ENCODE data around the gene LUC7L3. TPM values are rescaled to one million over a fixed set of nuclear protein-coding genes. Genes with fewer than 3 reads are reported as not detected.

The LUC7L3 gene
- total RNA-seq, 1 donor = 72.9 TPM

DNA sequence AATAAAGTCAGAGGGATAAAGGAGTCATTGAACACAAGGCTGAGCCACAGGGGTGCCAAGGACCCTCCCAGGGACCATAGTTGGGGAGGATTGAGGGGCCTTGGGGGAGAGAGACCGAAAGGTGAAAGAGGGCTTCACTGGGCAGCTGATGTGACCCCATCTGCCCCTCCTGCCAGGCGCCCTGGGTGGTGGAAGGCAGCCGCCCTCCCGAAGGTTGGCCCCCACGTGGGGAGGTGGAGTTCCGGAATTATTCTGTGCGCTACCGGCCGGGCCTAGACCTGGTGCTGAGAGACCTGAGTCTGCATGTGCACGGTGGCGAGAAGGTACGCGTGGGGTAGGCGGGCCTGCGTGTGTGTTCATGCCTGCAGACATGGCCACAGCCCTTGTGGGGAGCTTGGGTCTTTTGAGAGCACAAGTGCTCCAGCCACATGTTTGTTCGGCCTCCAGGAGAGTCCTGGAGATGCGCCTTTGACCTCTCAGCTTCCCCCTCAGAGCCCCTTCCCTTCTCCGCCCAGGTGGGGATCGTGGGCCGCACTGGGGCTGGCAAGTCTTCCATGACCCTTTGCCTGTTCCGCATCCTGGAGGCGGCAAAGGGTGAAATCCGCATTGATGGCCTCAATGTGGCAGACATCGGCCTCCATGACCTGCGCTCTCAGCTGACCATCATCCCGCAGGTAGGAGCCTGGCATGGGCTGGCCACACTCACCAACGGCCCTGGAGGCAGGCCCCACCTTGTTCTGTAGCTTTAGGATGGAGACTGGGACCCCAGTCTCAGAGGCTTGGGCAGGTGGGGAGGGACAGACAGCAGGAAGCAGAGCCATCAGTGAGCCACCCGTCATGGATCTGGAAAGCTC, 35.7 kb upstream of the LUC7L3 start:
- H3K9me3 ChIP-seq (ENCODE audit: low read depth, low read length) = no peaks in the 10 kb centered on the region
- no peaks in the 10 kb centered on the region for H3K4me1 ChIP-seq (ENCODE audit: insufficient read depth, low read length)
- H3K27me3 ChIP-seq (ENCODE audit: insufficient read depth, low read length) = no peaks in the 10 kb centered on the region
- H3K4me3 ChIP-seq (ENCODE audit: low read length) = no peak overlapping the region

DNA sequence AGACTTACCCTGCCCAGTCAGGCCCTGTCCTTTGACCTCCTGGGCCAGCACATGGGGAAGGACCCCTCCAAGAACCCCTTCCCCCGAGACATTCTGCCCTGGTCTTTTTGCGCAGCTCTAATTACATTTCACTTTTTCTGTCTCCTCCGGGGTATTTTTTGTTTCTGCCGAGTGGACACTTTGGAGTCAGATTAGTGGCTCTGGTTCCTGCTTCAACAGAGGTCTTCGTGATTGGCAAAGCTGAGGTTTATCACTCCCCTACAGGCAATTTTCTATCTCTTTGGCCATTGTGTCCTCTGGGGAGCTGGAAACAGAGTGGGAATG, 35.2 kb upstream of the LUC7L3 start:
- Histone ChIP-seq H3K4me1 (ENCODE audit: insufficient read depth, low read length) (no peaks in the 10 kb centered on the region), H3K27me3 (ENCODE audit: insufficient read depth, low read length) (no peaks in the 10 kb centered on the region), H3K9me3 (ENCODE audit: low read depth, low read length) (no peaks in the 10 kb centered on the region), H3K4me3 (ENCODE audit: low read length) (no peak overlapping the region)

DNA sequence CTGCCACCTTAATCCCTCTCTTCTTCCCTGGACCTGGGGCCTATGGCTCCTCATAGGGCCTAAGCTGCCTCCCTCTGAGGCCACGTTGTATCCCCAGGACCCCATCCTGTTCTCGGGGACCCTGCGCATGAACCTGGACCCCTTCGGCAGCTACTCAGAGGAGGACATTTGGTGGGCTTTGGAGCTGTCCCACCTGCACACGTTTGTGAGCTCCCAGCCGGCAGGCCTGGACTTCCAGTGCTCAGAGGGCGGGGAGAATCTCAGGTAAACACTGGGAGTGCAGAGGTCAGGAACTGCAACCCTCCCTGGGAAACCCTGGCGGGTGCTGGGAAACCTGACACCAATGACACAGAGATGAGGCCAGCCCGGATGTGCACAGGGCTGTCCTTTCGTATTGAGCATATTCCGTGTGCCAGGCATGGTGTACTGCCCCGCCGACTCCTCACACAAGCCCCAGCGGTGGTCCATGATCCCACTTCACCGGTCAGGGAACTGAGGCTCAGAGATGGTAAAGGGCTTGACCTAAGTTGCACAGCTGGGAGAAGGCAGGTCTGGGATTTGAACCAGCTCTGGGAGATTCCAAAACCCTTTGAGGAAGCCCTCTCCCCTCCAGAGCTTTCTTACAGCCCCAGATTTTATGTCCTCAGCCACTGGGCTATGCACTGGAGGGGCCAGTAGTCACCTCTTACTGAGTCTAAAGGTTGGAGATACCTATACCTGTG, 34.6 kb upstream of the LUC7L3 start:
- no peaks in the 10 kb centered on the region for H3K27me3 ChIP-seq (ENCODE audit: insufficient read depth, low read length)
- no peaks in the 10 kb centered on the region for H3K4me1 ChIP-seq (ENCODE audit: insufficient read depth, low read length)
- no peaks in the 10 kb centered on the region for H3K9me3 ChIP-seq (ENCODE audit: low read depth, low read length)
- no peak overlapping the region for H3K4me3 ChIP-seq (ENCODE audit: low read length)

DNA sequence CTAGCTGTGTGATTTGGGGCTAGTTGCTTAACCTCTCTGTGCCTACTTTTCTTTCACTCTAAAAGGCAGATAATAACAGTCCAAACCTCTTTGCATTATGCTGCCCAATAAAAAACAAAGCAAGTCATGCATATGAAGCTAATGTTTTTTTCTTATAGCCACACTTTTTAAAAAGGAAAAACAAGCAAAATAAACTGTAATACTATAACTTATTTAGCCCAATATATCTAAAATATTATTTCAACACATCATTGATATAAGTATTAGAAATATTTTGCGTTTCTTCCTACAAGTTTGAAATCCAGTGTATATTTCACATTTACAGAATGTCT, 34.1 kb upstream of the LUC7L3 start:
- H3K4me3 ChIP-seq (ENCODE audit: low read length) = no peak overlapping the region
- H3K4me1 ChIP-seq (ENCODE audit: insufficient read depth, low read length) = no peaks in the 10 kb centered on the region
- H3K27me3 ChIP-seq (ENCODE audit: insufficient read depth, low read length) = no peaks in the 10 kb centered on the region
- no peaks in the 10 kb centered on the region for H3K9me3 ChIP-seq (ENCODE audit: low read depth, low read length)

DNA sequence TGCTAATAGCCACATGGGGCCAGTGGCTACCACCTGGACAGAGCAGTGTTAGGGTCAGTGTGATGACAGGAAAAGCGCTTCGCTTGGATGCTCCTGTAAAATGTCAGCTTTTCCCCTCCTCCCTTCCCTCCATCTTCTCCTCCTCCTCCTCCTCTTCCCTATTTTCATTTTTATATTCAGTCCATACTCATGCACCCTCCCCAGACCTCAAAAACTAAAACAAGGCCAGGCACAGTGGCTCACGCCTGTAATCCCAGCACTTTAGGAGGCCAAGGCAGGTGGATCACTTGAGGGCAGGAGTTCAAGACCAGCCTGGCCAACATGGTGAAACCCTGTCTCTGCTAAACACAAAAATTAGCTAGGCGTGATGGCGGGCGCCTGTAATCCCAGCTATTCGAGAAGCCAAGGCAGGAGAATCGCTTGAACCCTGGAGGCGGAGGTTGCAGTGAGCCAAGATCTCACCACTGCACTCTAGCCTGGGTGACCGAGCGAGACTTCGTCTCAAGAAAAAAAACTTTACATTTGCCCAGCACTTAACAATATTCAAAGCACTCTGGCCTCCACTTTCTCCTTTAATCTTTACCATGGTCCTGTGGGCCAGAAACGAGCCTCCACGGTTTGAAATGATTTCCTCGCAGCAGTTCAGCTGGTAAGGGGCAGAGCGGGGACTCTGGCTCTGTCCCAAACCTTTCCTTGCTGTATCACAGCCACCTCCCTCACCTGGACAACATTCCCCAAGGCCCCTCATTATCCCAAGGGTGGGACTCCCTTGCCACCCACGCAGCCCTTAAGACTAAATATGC, 33.5 kb upstream of the LUC7L3 start:
- Histone ChIP-seq H3K4me3 (ENCODE audit: low read length) (no peak overlapping the region), H3K4me1 (ENCODE audit: insufficient read depth, low read length) (no peaks in the 10 kb centered on the region), H3K27me3 (ENCODE audit: insufficient read depth, low read length) (no peaks in the 10 kb centered on the region), H3K9me3 (ENCODE audit: low read depth, low read length) (no peaks in the 10 kb centered on the region)

DNA sequence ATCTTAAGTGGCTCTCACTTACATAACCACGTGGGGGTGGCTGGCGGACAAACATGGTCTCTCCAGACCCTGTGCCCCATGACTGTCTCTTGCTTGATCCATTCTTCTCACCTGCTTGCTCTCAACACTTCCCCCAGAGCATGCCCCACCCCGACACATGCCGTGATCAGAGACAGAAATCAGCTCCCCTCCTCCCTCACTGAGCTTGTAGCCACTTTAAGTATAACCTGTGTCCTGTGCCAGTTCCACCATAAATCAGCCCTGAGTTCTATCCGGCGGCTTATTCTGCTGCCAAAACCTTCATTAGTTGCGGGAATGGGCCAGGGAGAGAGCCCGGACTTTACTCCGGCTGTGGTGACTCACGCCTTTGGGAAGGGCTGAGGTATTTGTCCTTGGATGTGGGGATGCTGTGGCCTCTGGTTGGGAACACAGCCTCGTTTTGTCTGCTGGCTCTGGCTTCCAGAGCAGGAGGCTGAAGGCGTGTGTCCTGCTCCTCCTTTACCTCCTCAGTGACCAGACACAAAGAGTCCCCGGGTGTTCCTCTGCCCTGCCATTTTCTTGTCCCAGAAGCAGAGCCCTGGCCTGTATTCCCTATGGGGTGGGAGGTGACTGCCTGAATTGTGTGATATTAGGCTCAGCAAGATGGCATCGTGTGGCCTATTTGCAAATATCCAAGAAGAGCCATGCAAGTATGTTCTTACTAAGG, 32.8 kb upstream of the LUC7L3 start:
- H3K27me3 ChIP-seq (ENCODE audit: insufficient read depth, low read length) = no peaks in the 10 kb centered on the region
- H3K4me3 ChIP-seq (ENCODE audit: low read length) = no peak overlapping the region
- H3K9me3 ChIP-seq (ENCODE audit: low read depth, low read length) = no peaks in the 10 kb centered on the region
- no peaks in the 10 kb centered on the region for H3K4me1 ChIP-seq (ENCODE audit: insufficient read depth, low read length)

DNA sequence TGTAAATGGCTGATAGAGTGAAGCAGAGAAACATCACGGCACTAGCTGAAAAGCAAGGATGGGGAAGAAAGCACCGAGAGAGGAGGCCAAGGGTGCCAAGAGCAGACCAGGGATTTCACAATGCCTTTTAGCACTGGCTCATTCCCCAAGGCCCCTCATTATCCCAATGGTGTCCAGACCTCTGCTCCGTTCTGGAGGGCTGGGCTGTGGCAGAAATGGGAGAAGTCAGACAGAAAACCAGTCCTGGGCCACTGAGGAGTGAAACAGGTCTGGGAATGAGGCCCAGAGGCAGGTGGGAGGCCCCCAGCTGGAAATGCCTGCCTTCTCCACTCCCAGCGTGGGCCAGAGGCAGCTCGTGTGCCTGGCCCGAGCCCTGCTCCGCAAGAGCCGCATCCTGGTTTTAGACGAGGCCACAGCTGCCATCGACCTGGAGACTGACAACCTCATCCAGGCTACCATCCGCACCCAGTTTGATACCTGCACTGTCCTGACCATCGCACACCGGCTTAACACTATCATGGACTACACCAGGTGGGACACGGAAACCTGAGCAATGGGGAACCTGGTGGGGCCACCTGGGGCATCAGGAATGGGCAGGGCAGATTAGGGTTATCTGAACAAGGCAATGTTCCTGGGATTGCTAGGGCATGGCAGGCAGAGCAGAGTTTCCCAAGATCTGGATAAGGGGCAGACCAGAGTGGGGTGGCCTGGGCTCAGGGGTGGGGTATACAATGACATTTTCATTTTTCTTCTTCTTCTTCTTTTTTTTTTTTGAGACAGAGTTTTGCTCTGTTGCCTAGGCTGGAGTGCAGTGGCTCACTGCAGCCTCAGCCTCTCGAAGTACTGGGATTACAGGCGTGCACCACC, 32.0 kb upstream of the LUC7L3 start:
- H3K27me3 ChIP-seq (ENCODE audit: insufficient read depth, low read length) = no peaks in the 10 kb centered on the region
- H3K4me1 ChIP-seq (ENCODE audit: insufficient read depth, low read length) = no peaks in the 10 kb centered on the region
- no peaks in the 10 kb centered on the region for H3K9me3 ChIP-seq (ENCODE audit: low read depth, low read length)
- no peak overlapping the region for H3K4me3 ChIP-seq (ENCODE audit: low read length)

DNA sequence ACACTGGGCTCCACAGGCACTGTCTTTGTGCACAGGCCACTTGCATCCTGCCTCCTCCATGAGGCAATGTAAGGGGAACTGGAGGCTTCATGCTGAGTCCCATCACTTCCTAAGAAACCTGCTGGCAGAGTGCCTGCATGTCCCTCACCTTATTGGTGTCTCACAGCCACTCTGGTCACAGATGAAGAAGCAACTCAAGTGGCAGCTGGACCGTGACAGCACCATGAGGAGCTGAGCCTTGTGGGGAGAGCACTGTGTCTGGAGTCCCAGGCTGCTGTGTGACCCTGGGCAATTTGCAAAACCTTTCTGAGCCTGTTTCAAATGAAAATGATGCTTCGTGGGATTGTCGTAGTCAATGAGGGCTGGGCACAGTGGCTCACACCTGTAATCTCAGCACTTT, 31.2 kb upstream of the LUC7L3 start:
- Histone ChIP-seq H3K4me1 (ENCODE audit: insufficient read depth, low read length) (no peaks in the 10 kb centered on the region), H3K4me3 (ENCODE audit: low read length) (no peak overlapping the region), H3K27me3 (ENCODE audit: insufficient read depth, low read length) (no peaks in the 10 kb centered on the region), H3K9me3 (ENCODE audit: low read depth, low read length) (no peaks in the 10 kb centered on the region)

DNA sequence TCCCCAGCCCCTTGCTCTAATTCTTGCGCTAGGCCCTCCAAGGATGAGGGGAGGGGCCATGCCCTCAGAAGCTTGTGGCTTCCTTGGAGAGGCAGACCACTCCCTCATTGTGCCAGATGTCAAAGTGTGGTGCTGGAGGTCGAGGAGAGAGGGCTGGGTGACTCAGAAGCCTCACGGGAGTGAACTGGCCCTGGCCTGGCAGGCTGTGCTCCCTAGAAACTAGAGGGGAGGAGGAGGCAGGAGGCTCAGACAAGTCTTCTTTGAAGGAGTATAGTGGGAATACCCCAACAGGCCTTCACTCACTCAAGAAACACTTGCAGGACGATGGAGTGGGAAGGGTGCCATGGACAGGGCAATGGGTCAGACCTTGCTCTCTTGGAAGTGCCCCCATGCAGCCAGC, 30.2 kb upstream of the LUC7L3 start:
- Histone ChIP-seq H3K9me3 (ENCODE audit: low read depth, low read length) (no peaks in the 10 kb centered on the region), H3K27me3 (ENCODE audit: insufficient read depth, low read length) (no peaks in the 10 kb centered on the region), H3K4me3 (ENCODE audit: low read length) (no peak overlapping the region), H3K4me1 (ENCODE audit: insufficient read depth, low read length) (no peaks in the 10 kb centered on the region)

DNA sequence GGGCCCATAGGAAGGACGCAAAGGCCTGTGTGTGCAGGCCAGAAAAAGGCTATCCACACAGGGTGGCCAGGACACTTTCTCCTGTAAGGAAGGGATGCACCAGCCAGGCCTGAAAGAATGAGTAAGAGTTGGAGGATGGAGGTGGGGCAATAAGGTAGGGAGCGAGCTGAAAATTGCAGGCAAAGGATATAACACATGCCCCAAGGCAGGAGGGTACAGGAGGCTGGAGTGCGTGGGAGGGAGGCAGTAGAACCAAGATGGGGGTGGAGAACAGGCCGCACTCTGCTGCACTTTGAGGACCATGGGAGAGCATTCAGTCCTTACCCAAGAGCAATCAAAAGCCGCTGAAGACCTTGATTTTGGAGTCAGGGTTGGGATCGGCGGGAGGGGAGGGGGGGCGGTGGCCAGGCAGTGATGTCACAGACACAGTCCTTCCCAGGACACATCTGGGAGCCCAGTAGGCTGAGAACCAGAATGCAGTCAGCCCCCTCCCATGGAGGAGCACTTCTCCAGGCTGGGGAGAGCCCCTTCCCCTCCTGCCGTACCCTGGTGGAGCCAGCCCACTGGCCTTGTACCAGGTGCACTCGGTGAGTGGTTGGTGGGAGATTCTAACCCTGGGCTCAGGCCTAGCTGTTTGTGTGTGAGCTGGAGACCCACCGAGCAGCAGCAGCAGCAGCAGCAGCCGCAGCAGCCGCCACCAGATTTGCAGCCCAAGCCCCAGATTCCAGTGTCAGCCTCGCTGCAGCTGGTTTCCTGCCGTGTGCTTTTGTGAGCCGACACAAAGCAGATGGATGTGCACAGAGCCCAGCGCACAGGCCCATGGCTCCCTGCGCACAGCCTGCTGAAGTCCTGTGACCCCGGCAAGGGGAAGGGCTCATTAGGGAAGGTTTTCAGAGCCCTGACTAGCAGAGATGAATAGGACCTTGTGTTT, 29.2 kb upstream of the LUC7L3 start:
- Histone ChIP-seq H3K9me3 (ENCODE audit: low read depth, low read length) (no peaks in the 10 kb centered on the region), H3K27me3 (ENCODE audit: insufficient read depth, low read length) (no peaks in the 10 kb centered on the region), H3K4me3 (ENCODE audit: low read length) (no peak overlapping the region), H3K4me1 (ENCODE audit: insufficient read depth, low read length) (no peaks in the 10 kb centered on the region)

DNA sequence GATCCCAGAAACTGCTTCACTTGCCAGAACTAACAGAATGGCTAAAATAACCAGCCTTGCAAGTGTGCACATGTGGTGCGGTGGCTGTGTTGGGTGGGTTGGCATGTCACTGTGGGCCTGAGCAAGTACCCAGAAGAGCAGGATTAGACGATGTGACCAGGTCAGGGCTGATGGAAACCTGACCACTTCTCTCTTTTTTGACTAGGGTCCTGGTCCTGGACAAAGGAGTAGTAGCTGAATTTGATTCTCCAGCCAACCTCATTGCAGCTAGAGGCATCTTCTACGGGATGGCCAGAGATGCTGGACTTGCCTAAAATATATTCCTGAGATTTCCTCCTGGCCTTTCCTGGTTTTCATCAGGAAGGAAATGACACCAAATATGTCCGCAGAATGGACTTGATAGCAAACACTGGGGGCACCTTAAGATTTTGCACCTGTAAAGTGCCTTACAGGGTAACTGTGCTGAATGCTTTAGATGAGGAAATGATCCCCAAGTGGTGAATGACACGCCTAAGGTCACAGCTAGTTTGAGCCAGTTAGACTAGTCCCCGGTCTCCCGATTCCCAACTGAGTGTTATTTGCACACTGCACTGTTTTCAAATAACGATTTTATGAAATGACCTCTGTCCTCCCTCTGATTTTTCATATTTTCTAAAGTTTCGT, 28.4 kb upstream of the LUC7L3 start:
- Histone ChIP-seq H3K4me1 (ENCODE audit: insufficient read depth, low read length) (no peaks in the 10 kb centered on the region), H3K9me3 (ENCODE audit: low read depth, low read length) (no peaks in the 10 kb centered on the region), H3K4me3 (ENCODE audit: low read length) (no peak overlapping the region), H3K27me3 (ENCODE audit: insufficient read depth, low read length) (no peaks in the 10 kb centered on the region)

DNA sequence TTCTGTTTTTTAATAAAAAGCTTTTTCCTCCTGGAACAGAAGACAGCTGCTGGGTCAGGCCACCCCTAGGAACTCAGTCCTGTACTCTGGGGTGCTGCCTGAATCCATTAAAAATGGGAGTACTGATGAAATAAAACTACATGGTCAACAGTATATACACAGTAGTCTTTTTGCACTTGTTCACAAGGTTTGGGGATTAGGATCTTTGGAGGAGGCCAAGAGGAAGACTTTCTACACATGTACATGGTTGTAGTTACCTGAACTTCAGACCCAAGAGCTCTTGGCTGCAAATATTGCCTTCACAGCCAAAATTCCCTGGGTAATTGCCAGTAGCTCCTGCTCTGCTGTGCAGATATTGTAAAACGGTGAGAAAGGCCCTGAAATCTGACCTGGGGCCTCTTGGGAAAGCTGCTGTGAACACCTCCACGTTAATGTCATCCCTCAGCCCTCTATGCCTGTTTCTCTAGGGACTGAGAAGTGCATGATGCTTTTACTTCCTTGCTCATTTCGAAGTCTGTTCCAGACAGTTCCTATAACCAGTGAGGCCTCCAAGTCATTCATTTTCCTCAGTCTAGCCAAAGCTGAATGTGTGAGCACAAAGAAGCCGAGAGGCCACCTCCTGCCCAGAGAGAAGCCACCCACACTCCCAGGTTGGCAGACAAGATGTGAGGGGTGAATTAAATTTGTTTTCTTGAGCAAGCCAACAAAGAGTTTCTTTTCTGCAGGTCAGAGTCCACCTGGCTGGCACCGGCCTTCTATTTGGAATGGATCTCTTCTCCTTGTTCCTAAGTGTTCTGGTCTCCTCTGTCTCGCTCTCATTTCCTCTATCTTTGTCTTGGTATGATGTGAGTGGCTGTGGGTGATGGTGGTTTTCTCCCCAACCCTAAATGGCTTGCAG, 27.6 kb upstream of the LUC7L3 start:
- no peak overlapping the region for H3K4me3 ChIP-seq (ENCODE audit: low read length)
- no peaks in the 10 kb centered on the region for H3K9me3 ChIP-seq (ENCODE audit: low read depth, low read length)
- H3K4me1 ChIP-seq (ENCODE audit: insufficient read depth, low read length) = no peaks in the 10 kb centered on the region
- H3K27me3 ChIP-seq (ENCODE audit: insufficient read depth, low read length) = no peaks in the 10 kb centered on the region
